NCI-H146 treated with DMSO at 0.1 percent for 48 hours (cell line): ENCODE results near the gene ST6GALNAC3.
A peak's percentile ranks its signal among the peaks of the same experiment; 100 is the strongest.

Source experiments
- DNase-seq: peaks from one replicate; lab custom pipeline; 2025; ENCODE audit not compliant: unreplicated experiment; lab: John Stamatoyannopoulos, UW

The ST6GALNAC3 gene

DNA sequence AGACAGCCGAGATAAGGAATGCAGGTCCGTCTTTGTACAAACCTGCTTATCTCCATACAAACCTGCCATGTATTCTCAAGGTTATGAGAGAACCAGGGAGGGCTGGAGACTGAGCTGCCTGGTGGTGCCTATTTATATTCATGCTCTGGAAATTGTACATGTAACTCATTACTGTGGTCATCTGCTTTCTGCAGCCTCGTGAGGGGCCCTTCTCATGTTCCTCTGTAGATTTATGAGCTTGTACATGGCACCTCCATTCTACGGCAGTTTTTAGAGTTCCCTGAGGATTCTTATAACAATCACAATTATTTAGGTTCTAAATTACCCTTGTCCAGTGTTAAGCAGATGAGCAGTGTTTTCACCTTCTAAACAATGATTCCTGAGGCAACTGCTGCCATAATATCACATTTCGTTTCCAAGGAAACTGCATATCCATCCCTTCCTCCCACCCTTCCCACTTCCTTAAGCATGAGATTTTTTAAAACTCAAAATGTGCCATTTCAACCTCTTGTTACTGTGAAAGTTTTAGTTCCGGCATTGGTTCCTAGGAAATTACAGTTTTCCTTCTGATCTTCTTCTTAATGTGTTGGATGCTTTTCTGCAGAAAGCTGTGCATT lies 112.1 kb downstream of the ST6GALNAC3 start:
- DNase-seq = peak; percentile 13

GRCh38 chr1:76187436-76187835 lies 112.9 kb downstream of the ST6GALNAC3 start:
- DNase-seq = no peak

DNA sequence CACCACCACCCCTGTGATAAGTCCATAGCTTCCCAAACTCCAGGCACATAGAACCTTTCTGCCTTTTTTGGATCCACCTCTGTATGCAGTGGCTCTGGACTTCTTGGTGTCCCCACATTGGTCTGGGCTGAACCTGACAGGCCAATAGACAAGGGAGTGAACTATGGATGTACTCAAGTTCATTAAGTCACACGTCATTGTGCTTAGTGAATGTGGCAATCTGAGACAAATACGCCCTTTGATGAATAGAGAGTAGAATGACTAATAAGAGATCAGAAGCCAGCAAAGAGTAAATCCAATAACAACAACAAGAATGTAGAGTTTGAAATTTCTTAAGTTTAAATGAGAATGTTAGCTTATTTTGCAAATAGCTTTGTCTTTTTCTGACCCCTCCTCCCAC lies 114.8 kb downstream of the ST6GALNAC3 start:
- DNase-seq = no peak

GRCh38 chr1:76190749-76191424 lies 116.3 kb downstream of the ST6GALNAC3 start:
- DNase-seq = no peak

- no peak for DNase-seq
Observed at GRCh38 chr1:76191561-76191960, 117.0 kb downstream of the ST6GALNAC3 start.

- DNase-seq = no peak
Observed at GRCh38 chr1:76198452-76198851, 123.9 kb downstream of the ST6GALNAC3 start.

DNA sequence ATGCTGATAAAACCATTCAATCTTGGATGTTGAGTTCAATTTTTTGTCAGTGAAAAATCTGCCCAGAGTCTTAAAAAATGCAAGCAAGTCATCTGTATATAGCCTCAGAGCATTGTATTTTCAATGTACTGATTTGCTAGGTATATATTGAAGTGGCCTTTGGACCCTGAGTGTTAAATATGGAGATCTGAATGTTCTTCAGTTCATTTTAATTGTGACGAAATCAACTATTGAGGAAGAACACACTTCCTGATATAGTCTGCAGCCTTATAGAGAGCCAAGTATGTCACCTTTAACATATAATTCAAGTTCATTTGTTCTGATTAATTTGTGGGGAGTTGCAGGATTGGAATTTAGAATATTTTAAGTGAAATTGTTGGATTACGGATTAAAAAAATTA lies 128.1 kb downstream of the ST6GALNAC3 start:
- DNase-seq = no peak

DNA sequence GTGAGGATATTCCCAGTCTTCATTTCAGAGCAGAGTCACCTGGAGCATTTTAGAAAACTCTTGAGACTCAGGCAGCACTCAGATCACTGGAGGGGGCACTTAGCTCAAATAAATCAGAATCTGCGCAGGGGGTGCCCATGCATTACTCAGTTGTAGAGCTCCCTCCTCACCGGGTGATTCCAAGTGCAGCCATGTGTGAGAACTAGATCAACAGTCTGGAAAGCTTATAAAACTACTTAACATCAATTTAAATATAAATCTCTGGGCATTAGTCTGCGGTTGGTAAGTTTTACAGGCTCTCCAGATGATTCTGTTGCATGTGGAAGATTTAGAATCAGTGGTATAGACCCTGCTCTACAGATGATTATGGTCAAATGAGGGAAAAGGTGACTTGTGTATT lies 128.6 kb downstream of the ST6GALNAC3 start:
- no peak for DNase-seq

GRCh38 chr1:76209238-76209637 lies 134.7 kb downstream of the ST6GALNAC3 start:
- DNase-seq = no peak

DNA sequence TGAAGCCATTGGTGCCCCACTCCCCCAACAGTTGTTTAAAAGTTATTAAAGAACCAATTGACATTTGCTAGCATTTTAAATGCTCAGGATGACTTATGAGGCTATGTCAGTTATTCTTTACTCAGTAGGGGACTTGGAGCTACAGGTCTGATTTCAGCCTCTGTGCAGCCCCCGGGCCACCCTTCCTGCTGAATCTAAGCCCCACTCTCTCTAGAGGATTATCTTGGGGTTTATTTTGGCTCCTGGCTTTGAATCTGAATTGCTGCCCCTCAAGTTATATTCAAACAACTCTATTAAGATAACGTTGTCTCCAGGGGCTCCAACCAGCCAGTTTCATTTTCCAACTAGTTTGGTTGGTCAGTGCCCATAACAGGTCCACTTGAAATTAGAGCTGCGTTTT lies 135.1 kb downstream of the ST6GALNAC3 start:
- DNase-seq = no peak

DNA sequence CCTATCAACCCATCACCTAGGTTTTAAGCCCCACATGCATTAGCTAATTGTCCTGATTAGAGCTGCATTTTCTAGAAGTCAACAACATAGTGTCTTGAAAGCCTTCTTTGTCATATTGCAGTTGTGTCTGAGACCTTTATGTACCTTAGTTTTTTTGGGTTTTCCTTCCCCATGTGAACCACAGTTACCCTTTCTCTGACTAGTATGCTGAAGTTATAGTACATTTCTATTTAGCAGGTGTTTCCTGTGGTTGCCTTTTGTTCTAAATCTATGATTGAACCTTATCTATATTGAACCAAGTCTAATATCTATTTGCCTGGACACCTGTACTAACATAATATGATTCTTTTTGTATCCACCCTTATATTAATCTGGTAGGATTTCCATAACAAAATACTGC lies 135.6 kb downstream of the ST6GALNAC3 start:
- no peak for DNase-seq

DNA sequence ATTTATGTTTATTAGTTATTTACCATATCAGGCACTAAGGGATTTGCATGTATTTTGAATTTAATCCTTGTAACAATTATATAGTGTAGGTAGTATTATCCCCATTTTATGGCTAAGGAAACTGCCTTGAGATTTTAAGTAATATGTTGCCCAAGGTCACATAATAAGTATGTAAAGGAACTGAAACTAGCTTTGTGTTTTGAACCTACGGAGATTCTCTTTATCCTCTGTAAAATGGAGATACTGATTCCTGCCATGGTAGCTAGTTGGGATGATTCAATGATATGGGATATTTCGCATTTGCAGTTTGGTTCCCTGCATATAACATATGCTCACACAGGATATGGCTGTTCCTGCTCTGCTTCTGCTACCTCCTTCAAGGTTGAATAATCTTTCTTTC lies 144.3 kb downstream of the ST6GALNAC3 start:
- no peak for DNase-seq

- no peak for DNase-seq
Observed at GRCh38 chr1:76219366-76219818, 144.8 kb downstream of the ST6GALNAC3 start.

DNA sequence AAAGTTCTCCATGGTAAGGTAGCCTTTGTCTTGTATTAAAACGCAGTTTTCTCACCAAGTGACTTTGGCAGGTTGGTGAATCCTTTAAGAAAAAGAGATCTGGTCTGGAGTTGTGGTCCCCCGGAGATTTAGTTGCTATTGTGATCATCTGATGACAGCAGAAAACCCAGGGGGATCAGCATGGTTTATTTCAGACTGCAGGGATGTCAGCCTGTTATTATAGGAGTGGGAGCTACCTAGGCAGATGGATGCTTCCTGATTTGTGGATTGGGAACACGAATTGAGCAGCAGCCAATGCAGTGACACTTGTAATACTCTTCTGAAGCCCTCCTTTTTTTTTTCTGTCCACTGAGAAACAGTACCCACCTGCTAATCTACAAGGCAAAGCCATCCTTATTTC lies 150.2 kb downstream of the ST6GALNAC3 start:
- DNase-seq = no peak

GRCh38 chr1:76225526-76225925 lies 151.0 kb downstream of the ST6GALNAC3 start:
- DNase-seq = no peak

DNA sequence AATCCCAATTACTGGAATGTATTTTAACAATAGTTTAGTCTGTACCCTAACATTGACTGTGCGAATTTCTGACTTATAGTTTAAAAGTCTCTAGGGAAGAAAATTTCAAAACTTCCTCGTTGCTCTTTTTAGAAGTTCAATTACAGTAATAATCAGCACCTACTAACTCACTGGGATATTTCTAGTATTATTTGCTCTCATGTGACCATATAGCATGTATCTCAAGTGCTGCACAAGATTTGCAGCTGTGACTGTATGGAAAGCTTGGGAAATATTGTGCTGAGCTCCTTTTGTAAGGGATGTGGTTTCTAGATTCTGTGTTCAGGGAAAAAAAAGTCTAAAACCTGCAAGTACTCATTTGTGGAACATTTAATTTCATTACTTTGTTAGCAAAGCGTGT lies 153.1 kb downstream of the ST6GALNAC3 start:
- no peak for DNase-seq

DNA sequence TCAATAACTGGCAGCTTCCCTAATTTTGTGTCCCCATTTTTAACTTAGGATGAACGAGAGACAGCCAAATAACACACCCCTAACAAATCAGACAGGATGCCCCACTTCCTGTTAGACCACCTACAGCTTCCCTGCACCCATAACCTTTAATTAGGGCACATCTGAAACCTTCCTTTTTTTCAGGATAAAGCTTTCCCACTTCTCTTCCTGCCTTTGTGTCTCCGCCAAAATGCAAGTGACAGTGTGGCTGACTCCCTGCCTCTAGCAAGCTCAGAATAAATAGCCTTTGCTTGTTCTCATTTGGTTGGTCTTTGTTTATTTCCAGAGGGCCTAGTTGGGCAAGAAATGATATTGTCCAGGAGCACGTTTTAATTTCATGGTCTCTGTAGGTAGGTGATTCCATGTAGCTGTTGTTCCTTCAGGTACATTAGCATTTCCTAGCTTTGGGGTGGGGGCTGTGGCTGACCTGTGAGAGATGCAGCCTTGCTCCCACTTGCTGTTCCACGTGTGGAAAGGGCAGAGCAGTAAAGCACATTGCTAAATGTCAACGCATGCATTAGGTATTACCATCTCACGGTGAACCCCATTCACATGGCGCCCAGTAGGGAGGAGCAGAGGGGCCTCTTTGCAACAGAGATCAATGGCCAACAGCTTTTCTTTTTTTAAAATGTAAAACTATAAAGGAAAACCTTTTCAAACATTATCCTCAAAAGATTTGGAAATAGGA lies 154.9 kb downstream of the ST6GALNAC3 start:
- DNase-seq = no peak

DNA sequence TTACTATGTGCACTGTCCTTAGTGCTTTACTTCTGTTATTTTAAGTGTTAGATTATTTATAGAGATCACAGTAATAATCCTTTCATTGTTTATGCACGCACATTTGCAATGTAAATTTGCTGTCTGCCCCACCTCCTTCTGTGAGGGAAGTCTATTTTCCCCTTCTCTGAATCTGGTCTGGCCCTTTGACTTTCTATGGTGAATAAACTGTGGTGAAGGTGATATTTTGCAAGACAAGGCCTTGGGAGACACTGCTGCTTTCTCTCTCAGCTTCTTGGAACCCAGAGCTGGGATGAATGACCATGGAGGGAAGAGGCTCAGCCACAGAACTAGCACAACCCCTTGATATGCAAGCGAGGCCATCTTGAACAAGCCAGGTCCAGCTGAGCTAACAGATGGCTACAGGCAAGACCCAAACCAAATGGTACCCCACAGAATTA lies 156.3 kb downstream of the ST6GALNAC3 start:
- no peak for DNase-seq

- no peak for DNase-seq
Observed at GRCh38 chr1:76231320-76231719, 156.8 kb downstream of the ST6GALNAC3 start.

DNA sequence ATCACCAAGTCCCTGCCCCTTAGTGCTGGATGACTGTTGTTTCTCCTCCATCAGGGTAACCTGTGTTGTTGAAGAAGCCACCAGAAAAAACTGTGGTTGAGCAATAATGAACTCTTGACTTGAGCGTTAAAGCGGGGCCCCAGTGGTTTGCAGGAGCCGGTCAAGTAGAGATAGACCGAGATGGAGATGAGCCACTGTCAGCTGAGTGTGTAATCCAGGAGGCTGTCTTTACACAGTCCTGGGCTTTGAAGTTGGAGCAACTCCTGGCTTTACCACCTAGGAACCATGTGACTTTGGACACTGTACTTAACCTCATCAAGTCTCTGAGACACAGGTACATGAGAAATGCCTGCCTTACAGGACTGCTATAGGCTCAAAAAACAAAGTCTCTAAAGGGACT lies 158.1 kb downstream of the ST6GALNAC3 start:
- no peak for DNase-seq

- DNase-seq = no peak
Observed at GRCh38 chr1:76234061-76234460, 159.5 kb downstream of the ST6GALNAC3 start.

- DNase-seq = no peak
Observed at GRCh38 chr1:76237211-76237610, 162.7 kb downstream of the ST6GALNAC3 start.
